GM21390 (cell line): ENCODE data around the gene VPS13D.

ENCODE experiments used
- ATAC-seq: cut with Tn5 transposase; IDR thresholded peaks from one replicate; pipeline ENCODE4 v1.9.1; 2021; ENCODE audit not compliant: unreplicated experiment

VPS13D gene

GRCh38 chr1:12228979-12229378 is 851 bp upstream of the VPS13D start:
- no peak for ATAC-seq

GRCh38 chr1:12229386-12229834 is 420 bp upstream of the VPS13D start:
- no peak for ATAC-seq

GRCh38 chr1:12230549-12231275 is 882 bp downstream of the VPS13D start:
- ATAC-seq: peak; percentile 29

DNA sequence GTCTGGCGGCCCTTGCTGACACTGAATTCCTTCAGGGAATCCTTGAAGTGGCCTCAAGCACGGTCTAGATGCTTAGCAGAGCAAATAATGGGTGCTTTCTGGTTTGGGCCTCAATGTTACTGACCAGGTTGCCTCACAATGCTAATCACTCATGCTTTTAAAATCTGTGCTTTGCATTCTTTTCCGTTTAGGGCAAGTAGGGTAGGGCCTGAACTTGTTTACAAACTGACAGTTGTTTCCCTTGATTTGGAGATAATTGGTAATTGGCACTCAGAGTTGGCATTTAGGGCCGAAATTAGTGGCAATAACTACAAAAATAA is 1.4 kb downstream of the VPS13D start:
- no peak for ATAC-seq

DNA sequence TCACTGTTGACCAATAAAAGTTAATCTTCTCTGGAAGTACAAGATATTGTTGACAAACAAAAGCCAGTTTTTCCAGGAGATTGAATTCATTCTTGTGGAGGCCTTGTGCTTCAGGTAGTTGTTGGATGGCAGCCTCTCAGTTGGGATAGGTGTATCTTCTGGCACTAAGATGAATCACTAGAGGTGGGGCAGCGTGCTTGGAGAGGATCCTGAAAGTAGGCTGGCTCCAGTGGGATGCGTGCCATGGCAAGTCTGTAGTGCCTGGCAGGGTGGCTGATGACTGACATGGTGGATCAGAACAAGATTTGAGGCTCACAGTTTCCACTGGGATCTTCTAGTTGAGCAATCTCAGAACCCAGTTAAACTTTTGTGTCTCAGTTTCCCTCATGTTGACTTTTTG is 2.4 kb downstream of the VPS13D start:
- no peak for ATAC-seq

DNA sequence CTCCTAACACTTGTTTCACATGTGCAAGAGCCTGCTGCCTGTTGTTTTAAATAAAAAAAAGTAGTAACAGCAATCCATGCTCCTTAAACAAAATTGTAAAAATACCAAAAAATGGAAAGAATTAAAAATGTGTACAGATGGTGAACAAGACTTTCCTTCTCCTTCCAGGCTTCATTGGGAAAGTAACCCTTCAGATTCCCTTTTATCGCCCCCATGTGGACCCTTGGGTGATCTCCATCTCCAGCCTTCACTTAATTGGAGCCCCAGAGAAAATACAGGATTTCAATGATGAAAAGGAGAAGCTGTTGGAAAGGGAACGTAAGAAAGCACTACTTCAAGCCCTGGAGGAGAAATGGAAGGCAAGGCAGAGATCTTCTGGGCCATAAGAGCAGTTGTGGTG is 14.2 kb downstream of the VPS13D start:
- ATAC-seq: no peak

GRCh38 chr1:12244585-12244984 is 14.8 kb downstream of the VPS13D start:
- no peak for ATAC-seq

DNA sequence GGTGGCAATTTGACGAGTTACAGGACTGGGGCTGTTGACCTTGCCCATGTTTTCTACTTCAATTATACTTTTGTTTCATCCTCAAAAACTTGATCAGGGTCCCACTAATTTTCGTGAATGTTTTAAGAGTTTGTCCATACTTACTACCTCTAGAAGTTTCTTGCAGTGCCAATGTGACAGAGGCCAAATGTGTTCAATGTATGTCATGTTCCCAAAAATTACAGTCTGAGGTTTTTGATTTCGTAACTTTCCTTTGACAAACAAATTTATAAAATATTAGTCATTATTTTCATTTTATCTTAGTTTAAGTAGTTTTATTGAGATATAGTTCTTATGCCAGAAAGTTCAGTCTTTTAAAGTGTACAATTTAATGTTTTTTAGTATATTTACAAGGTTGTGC is 15.3 kb downstream of the VPS13D start:
- no peak for ATAC-seq

DNA sequence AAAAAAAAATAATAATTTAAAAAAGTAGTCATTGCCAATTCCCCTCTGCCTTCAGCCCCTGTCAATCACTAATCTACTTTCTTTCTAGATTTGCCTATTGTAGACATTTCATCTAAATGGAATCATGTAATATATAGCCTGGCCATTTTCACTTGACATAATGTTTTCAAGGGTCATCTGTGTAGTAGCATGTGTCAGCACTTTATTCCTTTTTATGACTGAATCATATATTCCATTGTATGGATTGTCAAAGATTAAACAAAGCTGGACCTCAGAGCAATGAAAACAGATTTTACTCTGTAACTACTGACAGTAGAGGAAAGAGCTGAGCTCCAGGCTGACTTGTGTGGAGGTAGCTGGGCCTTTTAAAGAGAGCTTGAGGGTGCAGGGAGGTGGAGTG is 15.9 kb downstream of the VPS13D start:
- no peak for ATAC-seq

DNA sequence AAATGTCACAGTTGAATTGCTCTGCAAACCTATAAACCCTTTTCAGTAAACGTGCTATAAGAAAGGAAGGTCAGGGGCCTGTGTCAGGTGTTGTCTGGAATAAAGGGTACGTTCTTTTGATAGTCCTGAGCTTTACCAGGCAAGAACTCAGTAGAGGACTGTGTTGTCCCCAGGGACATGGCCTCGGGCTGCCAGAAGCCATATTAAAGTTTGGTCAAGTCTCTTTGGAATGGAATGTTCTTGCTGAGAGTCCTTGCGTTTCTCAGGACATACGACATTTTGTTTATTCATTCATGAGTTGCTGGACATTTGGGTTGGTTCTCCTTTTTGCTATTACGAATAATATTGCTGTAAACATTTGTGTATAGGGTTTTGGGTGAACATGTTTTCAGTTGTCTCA is 16.8 kb downstream of the VPS13D start:
- no peak for ATAC-seq

GRCh38 chr1:12249181-12249580 is 19.4 kb downstream of the VPS13D start:
- ATAC-seq: no peak

GRCh38 chr1:12249748-12250147 is 19.9 kb downstream of the VPS13D start:
- ATAC-seq: no peak

GRCh38 chr1:12251442-12251841 is 21.6 kb downstream of the VPS13D start:
- no peak for ATAC-seq

DNA sequence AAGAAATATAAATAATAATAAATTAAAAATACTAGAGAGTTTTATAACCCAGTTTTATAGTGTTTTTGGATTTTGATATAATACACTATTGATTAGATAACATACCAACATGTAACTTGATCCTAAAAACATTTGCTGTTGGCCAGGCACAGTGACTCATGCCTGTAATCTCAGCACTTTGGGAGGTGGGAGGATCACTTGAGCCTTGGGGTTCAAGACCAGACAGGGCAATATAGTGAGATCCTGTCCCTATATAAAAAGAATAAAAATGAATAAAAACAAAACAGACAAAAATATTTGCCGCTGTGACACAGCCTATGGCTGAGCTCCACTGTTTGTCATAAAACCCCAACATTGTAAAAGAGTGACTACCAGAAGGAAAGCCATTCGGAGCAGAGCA is 26.1 kb downstream of the VPS13D start:
- no peak for ATAC-seq

DNA sequence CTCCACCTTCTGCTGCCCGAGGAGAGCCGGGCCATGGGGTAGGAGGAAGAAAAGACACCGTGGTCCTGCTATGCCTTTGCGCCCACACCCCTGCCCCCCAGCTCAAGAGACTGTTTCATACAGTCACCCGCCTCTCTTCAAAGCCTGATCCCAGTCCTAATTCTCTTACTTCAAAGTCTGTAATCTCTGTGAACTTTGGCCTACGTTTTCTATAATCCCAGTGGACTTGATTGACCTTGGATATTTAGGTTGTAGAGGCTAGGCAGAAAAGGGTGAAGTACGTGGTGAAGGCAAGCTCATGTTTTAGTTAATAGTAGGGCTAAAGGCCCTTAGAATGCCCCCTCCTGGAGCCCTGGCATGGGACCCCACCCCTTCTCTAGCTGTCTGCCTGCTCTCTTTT is 28.4 kb downstream of the VPS13D start:
- ATAC-seq: no peak

GRCh38 chr1:12269351-12269750 is 39.5 kb downstream of the VPS13D start:
- ATAC-seq: no peak

GRCh38 chr1:12271033-12271432 is 41.2 kb downstream of the VPS13D start:
- no peak for ATAC-seq

DNA sequence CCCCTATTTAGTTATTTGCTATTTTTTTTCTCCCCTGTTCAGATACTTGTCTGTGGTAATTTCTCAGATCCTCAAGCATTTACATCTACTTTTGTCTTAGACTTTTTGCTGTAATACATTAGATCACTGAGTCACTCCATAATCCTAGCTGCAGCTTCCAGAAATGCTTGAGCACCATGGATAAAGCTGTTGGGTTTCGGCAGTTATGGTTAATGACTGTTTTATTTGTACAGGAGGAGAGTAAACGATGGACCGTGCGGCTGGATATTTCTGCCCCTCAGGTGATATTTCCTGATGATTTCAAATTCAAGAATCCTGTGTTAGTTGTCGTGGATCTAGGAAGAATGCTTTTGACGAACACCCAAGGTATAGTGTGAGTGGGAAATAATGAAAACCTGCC is 42.9 kb downstream of the VPS13D start:
- ATAC-seq: no peak

DNA sequence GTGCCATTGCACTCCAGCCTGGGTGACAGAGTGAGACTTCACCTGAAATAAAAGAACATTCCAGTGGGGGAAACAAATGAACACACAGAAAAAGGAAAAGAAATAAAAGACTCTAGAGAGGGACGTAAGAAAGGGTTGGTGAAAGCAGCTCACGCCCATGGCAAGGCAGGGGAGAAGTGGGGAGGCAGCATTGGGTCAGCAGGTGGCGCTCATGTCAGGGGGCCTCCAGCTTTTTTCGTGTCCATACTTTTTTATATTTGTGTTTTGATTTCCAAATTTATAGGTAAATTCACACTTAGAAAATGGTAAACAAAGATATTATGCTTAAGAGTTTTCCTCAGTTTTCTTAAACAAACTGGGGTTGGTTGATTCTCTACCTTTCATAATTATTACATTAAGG is 45.5 kb downstream of the VPS13D start:
- no peak for ATAC-seq

DNA sequence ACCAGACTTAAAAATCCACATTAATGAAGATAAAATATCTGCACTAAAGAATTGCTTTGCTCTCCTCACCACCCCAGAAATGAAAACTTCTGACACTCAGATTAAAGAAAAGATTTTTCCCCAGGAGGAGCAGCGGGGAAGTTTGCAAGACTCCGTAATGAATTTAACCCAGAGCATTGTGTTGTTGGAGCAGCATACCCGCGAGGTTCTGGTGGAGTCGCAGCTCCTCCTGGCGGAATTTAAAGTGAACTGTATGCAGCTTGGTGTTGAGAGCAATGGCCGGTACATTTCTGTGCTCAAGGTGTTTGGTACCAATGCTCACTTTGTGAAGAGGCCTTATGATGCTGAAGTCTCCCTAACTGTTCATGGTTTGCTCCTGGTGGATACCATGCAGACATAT is 46.4 kb downstream of the VPS13D start:
- no peak for ATAC-seq

- ATAC-seq: no peak
Observed at GRCh38 chr1:12279003-12279402, 49.2 kb downstream of the VPS13D start.

DNA sequence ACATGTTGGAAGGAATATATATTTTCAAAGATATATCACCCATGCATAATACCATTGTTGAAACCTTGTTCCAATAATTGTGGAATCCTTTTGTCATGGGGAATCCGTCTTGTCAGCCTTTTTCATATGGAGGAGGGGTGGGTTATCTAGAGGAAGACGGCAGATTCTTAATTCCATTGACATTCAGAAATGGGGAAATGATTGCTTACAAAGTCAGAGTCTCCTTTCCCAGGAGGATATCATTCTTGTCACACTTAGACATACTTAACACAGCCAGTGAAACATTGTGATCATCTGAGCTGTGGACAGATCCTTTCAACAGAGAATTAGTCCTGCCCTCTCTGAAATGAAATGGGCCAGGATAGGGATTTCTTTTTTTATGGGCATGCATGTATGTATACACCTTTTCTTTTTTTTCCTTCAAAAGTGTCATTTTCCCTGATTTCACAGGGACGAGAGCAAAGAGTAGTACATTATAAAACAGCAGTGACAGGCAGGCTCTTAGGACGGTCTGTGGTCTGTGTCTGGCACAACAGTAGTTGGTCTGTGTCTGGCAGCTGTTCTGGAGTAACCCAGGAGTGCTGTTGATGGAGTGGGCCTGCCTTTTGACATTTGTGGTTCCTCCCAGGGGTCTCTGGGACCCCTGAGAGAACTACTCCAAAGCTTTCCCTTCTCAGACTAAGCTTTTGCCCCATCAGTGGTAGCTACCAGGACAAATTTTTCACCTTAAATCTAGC is 50.1 kb downstream of the VPS13D start:
- ATAC-seq: no peak

- no peak for ATAC-seq
Observed at GRCh38 chr1:12282142-12282541, 52.3 kb downstream of the VPS13D start.
